GM18505 (cell line): Measurements from ENCODE around the gene MAMDC2.

ENCODE experiments used
- ATAC-seq: cut with Tn5 transposase; IDR thresholded peaks from one replicate; pipeline ENCODE4 v1.9.1; 2021; ENCODE audit not compliant: unreplicated experiment
- POLR2A ChIP-seq: IDR thresholded peaks from 4 replicates; pipeline ENCODE4 v1.6.1; 2011; ENCODE audit warnings: borderline replicate concordance; ENCODE audit not compliant: insufficient read depth, insufficient read length; ENCODE audit errors: extremely low read depth

MAMDC2 gene

GRCh38 chr9:70046274-70047070 is 2.8 kb downstream of the MAMDC2 start:
- no peak for TF ChIP-seq POLR2A
- no peak for ATAC-seq

DNA sequence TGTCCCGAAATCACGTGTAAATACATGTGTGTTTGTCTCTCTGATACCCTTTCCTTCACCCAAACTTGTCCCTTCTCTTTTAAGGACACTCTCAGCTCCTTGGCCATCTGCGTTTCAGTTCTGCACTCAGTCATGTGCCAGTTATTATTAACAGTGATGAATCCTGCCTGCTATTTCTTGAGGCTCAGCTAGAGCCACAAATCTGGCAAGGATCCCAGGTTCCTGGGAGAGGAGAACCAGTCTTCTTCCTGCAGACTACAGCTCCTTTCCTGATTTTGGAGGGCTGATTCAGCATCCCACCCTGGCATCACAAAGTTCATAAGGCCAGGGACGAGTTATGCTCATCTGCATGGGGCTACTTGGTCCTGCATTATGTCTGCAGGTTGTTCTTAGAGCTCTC is 5.6 kb downstream of the MAMDC2 start:
- no peak for ATAC-seq
- no peak for TF ChIP-seq POLR2A

GRCh38 chr9:70049672-70050271 is 6.1 kb downstream of the MAMDC2 start:
- ATAC-seq = no peak
- no peak for TF ChIP-seq POLR2A

DNA sequence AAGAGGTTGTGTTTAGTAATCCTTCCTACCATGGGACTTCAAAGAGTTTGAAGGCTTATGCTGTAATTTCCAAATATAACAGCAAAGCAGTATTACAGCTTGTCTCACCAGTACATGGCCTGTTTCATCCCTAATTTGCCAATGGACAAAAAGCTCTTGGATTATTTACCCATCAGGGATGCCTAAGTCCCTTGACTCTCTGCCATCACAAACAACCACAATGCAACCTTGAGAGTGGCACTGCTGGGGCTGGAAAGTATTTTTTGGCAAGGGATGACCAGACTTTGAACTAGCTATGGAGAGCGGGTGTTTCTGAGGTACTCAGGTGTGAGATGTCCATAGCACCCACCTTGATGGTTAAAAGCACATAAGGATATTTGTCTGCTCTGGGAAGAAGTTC is 9.1 kb downstream of the MAMDC2 start:
- ATAC-seq = no peak
- no peak for TF ChIP-seq POLR2A

DNA sequence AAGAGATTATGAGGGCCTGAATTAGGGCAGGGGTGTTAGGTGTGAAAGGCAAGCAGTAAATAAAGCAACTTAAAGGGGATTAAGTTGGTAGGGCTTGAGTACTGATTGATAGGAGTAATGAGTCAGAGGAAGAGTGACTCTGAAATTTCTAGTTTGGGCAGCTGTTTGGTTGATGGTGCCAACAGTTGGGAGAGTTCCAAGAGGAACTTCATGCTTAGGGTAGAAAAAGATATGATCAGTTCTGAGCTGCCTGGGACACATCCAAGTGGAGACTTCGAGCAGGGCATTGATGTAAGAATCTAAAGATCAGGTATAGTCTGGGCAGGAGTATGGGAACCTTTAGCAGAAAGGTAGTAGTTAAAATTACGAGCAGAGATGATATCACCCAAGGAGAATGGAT is 10.2 kb downstream of the MAMDC2 start:
- TF ChIP-seq POLR2A = no peak
- no peak for ATAC-seq

DNA sequence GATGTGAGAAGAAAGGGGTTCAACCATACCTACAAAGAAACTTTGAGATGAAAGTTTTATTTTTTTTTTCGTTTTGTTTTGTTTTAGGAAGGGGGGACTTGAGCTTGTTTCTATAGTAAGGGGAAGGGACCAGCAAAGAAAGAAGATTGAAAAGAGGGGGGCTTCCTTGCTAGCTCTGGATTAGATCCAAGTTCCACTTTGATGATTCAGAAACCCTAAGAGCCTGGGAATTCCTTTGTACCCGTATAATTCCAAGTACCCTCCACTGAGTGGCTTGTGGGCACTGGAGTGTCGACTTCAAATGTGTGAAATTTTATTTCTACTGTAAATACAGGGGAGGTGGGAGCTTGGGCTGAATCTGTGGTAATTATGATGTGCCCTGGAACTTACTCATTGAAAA is 10.9 kb downstream of the MAMDC2 start:
- ATAC-seq = no peak
- TF ChIP-seq POLR2A = no peak

- TF ChIP-seq POLR2A = no peak
- no peak for ATAC-seq
Measured at GRCh38 chr9:70055406-70056210, 12.0 kb downstream of the MAMDC2 start.

GRCh38 chr9:70056211-70056944 is 12.7 kb downstream of the MAMDC2 start:
- no peak for ATAC-seq
- no peak for TF ChIP-seq POLR2A

- TF ChIP-seq POLR2A = no peak
- ATAC-seq = no peak
Measured at GRCh38 chr9:70058569-70059116, 15.0 kb downstream of the MAMDC2 start.

DNA sequence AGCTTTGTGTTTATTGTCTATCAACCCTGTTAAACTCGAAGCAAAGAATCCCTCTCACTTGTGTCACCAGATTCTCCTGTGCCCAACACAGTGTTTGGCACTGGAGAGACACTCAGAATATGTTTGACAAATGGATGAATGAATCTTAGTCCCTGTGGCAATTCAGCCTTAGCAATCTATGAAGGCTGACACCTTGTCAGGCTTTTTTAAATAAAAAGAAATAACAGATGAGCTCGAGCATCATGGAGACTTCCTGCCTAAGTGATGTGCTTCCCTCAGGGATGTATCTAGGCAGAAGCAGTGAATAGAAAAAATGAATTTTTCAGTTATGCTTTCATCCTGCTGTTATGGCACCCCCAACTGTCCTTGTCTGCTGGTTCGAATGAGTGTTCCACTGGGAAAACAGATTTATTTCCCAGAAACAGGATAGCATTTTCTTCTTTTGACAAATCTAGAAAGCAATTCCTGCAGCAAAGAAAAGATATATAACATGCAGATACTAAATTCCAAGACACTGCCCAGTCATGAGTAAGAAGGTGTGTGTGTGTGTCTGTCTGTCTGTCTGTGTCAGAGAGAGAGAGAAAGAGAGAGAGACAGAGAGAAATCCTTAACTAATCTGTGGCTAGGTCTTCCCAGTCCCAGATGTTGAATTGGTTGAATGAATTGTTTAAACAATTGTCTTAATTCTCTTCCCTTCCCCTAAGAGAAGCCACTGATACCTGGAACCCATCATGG is 16.7 kb downstream of the MAMDC2 start:
- no peak for TF ChIP-seq POLR2A

GRCh38 chr9:70060883-70061507 is 17.3 kb downstream of the MAMDC2 start:
- ATAC-seq = peak; percentile 98
- TF ChIP-seq POLR2A = no peak

More for the DNA sequence above, 16.7 kb downstream of the MAMDC2 start:
- no peak for ATAC-seq

- TF ChIP-seq POLR2A = no peak
- ATAC-seq = no peak
Measured at GRCh38 chr9:70061776-70062175, 18.1 kb downstream of the MAMDC2 start.

DNA sequence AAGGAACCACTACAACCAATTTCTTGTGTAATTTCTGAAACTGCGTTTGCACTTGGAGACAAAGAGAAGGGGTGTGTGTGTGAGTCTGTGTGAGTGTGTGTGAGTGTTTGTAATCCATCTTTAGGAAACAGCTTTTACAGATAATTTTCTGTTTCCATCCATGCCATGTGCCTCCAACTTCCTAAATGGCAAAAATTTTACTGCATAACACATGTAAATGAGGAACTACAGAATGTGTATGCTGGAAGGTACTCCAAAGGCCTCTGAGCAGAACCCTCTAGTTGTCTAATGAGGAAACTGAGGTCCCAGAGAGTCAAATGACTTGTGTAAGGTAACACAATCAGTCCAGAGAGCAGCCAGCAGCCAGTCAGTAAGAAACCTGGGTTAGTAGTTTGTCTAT is 20.8 kb downstream of the MAMDC2 start:
- no peak for TF ChIP-seq POLR2A

GRCh38 chr9:70065572-70065971 is 21.9 kb downstream of the MAMDC2 start:
- no peak for ATAC-seq
- TF ChIP-seq POLR2A = no peak

More for the DNA sequence above, 20.8 kb downstream of the MAMDC2 start:
- no peak for ATAC-seq
